Dermis microvascular lymphatic vessel endothelial cell (primary cell): ENCODE results near the gene CFAP126. TPM values are rescaled to one million over a fixed set of nuclear protein-coding genes. Genes with fewer than 3 reads are reported as not detected.
"Not testable (repeated sequence)": the region's sequence is repeated elsewhere in the genome, so short reads cannot be mapped to it uniquely, and the experiment has no call there.

ENCODE experiments used
- DNase-seq, 2 donors: peaks; one replicate each; pipeline versions ENCODE4 v3.0.0 to v3.0.0-alpha.2; 2010; ENCODE audit warnings: low read depth in 2 of 2
- total RNA-seq: library from RNA; depleted of rRNA; stranded (reverse); fragments of >200 nt; gene quantifications from 2 replicates; pipeline ENCODE4 v1.2.1, GENCODE V29; 2014

CFAP126 gene
- total RNA-seq, 1 donor from 2014 or later, result not detected

GRCh38 chr1:161382214-161383019, 14.7 kb upstream of the CFAP126 start:
- peak; percentile 69 to 78 for DNase-seq

- peak in 1 of 2 donors; percentile 42 for DNase-seq
Measured at GRCh38 chr1:161381707-161382106, 14.0 kb upstream of the CFAP126 start.

GRCh38 chr1:161379071-161379470, 11.4 kb upstream of the CFAP126 start:
- peak in 1 of 2 donors; percentile 44 for DNase-seq

GRCh38 chr1:161378014-161378413, 10.3 kb upstream of the CFAP126 start:
- no peak for DNase-seq

GRCh38 chr1:161374373-161374772, 6.7 kb upstream of the CFAP126 start:
- DNase-seq, result peak in 1 of 2 donors; percentile 37

- DNase-seq, result no peak
Measured at GRCh38 chr1:161373442-161373841, 5.8 kb upstream of the CFAP126 start.

GRCh38 chr1:161365207-161365606, 2.5 kb downstream of the CFAP126 start:
- DNase-seq, result no peak

- DNase-seq, result no peak
Measured at GRCh38 chr1:161364332-161364731, 3.3 kb downstream of the CFAP126 start.

GRCh38 chr1:161359291-161359690, 8.4 kb downstream of the CFAP126 start:
- peak; percentile 27 to 45 for DNase-seq

GRCh38 chr1:161357073-161357472, 10.6 kb downstream of the CFAP126 start:
- DNase-seq, result no peak

GRCh38 chr1:161351482-161351881, 16.2 kb downstream of the CFAP126 start:
- DNase-seq, result no peak

GRCh38 chr1:161350671-161351070, 17.0 kb downstream of the CFAP126 start:
- DNase-seq, result no peak

- DNase-seq, result no peak
Measured at GRCh38 chr1:161342821-161343220, 24.9 kb downstream of the CFAP126 start.

GRCh38 chr1:161342177-161342576, 25.5 kb downstream of the CFAP126 start:
- no peak for DNase-seq

GRCh38 chr1:161335796-161336195, 31.9 kb downstream of the CFAP126 start:
- no peak for DNase-seq

- DNase-seq, result no peak
Measured at GRCh38 chr1:161333166-161333565, 34.5 kb downstream of the CFAP126 start.

- DNase-seq, result no peak
Measured at GRCh38 chr1:161330346-161330745, 37.3 kb downstream of the CFAP126 start.

GRCh38 chr1:161324020-161324419, 43.7 kb downstream of the CFAP126 start:
- no peak for DNase-seq

- DNase-seq, result not testable (repeated sequence)
Measured at GRCh38 chr1:161315841-161316674, 51.6 kb downstream of the CFAP126 start.
